ENCODE results near the gene CAPN8. TPM values are rescaled to one million over a fixed set of nuclear protein-coding genes. Genes with fewer than 3 reads are reported as not detected.
"Not testable (repeated sequence)": the region's sequence is repeated elsewhere in the genome, so short reads cannot be mapped to it uniquely, and the experiment has no call there.

The CAPN8 gene
- total RNA-seq, 1 donor from 2014 or later, result not detected

GRCh38 chr1:223533708-223534107 lies 131.8 kb downstream of the CAPN8 start:
- intact Hi-C loops (cut with micrococcal nuclease), result loop anchor here (5.0 kb wide), 1 partner anchor 391 kb away; the partner anchor contains the start of gene TLR5

DNA sequence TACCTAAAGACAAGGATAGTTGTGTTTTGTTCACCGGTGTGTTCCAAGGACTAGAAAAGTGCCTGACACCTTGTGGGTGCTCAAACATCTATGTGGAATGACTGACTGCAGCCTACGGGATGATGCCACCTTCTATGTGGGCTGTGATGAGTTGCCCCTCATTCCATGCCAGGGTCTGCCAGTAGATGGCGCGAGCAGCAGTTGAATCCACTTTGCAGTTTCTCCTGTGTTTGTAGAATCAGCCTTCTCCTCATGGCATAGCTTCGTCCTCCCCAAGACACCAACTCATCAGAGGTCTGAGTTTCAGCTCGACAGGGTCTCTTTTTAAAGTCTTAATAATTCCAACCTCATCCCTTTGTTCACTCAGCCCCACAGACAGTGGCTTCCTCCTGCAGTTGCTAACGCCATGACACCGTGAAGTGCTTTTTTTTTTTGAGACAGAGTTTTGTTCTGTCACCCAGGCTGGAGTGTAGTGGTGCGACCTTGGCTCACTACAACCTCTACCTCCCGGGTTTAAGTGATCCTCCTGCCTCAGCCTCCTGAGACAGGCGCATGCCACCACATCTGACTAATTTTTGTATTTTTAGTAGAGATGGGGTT lies 133.7 kb downstream of the CAPN8 start:
- intact Hi-C loops (cut with micrococcal nuclease), result loop anchor here (1.0 to 5.0 kb wide), 2 partner anchors 152 to 390 kb away; partner anchors contain the start of gene TLR5

DNA sequence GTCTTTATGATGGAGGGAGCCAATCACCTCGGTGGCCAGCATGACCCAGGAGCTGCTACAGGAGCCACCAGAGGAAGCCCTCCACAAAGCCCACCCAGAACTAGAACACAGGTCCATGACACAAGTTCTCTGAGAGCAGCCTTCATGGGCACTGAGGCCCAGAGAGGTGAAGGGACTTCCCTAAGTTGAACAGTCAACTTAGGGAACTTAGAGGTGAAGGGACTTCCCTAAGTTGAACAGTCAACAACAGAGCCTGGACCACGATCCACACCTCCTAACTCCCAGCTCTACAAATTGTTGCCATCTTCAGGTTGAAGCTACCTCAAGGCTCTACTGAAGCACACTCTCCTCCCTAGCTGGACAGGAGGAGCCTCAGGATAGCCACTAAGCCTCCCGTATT lies 139.5 kb downstream of the CAPN8 start:
- intact Hi-C loops (cut with micrococcal nuclease), result loop anchor here (1.0 kb wide), 1 partner anchor 11 kb away; no protein-coding TSS in a partner anchor

- intact Hi-C loops (cut with micrococcal nuclease), result no loop called here
Measured at GRCh38 chr1:223525546-223525945, 140.0 kb downstream of the CAPN8 start.

DNA sequence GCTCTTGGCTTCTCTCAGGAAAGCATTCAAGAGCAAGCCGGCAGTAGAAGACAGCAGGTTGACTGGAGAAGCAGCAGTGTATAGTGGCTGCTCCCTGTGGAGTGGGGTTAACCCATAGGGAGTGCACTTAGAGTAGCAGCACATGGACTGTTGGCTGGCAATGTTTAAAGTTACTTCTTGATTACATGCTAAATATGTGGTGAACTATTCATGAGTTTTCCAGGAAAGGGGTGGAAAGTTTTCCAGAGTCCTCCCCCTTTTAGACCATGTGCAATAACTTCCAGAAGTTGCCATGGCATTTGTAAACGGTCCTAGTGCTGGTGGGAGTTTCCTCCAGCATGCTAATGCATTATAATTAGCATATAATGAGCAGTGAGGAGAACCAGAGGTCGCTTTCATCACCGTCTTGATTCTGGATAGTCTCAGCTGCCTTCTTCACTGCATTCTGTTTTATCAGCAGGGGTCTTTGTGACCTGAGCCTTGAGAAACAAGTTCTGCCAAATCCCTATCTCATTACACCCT lies 140.5 kb downstream of the CAPN8 start:
- intact Hi-C loops (cut with micrococcal nuclease), result no loop called here

DNA sequence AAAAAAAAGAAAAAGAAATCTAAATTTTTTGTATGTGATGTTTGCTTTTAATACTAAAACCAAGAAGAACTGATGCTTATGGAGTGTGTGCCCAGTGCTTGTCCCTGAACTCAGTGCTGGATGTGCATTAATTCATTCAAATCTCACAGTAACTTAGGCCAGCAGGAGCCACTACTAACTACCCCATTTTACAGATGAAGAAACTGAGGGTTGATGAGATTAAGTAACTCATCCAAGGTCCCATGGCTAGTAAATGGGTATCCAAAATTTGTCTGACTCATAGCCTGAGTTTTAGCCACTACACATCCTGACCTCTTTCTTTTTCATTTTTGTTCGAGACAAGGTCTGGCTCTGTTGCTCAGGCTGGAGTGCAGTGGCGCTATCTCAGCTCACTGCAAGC lies 144.4 kb downstream of the CAPN8 start:
- intact Hi-C loops (cut with micrococcal nuclease), result no loop called here

GRCh38 chr1:223520200-223520599 lies 145.3 kb downstream of the CAPN8 start:
- intact Hi-C loops (cut with micrococcal nuclease), result no loop called here

- intact Hi-C loops (cut with micrococcal nuclease), result no loop called here
Measured at GRCh38 chr1:223519116-223519515, 146.4 kb downstream of the CAPN8 start.

GRCh38 chr1:223518553-223518952 lies 146.9 kb downstream of the CAPN8 start:
- intact Hi-C loops (cut with micrococcal nuclease), result not testable (repeated sequence)

GRCh38 chr1:223515926-223516325 lies 149.6 kb downstream of the CAPN8 start:
- intact Hi-C loops (cut with micrococcal nuclease), result loop anchor here (1.0 kb wide), 1 partner anchor 10 kb away; no protein-coding TSS in a partner anchor

- intact Hi-C loops (cut with micrococcal nuclease), result loop anchor here (1.0 kb wide), 1 partner anchor 11 kb away; no protein-coding TSS in a partner anchor
Measured at GRCh38 chr1:223515421-223515820, 150.1 kb downstream of the CAPN8 start.

DNA sequence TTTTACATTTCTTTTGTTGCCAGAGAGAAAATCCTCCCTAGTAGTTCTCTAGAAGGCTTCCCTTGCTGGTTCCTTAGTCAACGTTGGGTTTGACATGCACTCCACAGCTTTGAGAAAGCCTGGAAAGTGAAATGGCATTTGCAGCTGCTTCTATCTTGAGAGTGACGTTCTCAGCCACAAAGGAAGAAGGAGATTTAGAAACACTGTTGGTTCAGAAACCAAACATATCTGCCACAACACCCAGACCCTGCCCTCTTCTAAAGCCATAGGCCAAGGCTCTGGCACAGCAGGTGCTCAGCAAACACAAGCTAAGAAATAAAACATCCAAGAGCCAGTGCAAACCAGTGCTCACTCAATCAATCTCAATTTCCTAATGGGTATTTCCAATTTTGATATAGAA lies 150.9 kb downstream of the CAPN8 start:
- intact Hi-C loops (cut with micrococcal nuclease), result loop anchor here (1.0 kb wide), 1 partner anchor 12 kb away; no protein-coding TSS in a partner anchor

DNA sequence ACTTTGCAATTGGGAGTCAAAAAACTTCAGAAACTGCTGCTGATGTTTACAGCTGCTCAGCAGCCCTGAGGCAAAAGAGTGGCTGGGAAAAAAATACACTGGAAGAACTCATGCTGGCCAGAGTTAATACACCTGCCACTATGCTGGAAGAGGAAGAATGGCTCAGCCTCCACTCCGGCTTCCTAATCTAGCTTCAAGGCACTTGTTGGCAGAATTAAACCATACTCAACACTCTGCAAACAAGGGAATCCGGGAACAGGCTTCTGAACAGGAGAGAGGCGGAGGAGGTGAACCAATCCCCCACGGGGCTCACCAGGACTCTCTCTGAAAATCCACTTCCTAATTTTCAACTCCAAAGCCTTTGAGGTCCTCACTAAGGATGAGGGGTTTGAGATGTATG lies 152.2 kb downstream of the CAPN8 start:
- intact Hi-C loops (cut with micrococcal nuclease), result no loop called here

DNA sequence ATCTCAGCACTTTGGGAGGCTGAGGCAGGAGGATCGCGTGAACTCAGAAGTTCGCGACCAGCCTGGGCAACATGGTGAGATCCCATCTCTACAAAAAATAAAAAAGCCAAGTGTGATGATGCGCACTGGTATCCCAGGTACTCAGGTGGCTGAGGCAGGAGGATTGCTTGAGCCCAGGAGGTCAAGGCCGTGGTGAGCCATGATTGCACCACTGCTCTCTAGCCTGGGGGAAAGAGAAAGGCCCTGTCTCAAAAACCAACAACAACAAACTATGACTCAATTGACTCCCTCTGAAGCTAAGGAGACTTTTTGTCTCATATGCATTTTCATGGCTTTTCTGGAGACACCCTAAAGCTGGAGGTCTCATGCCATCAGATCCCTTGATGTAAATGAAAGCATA lies 153.4 kb downstream of the CAPN8 start:
- intact Hi-C loops (cut with micrococcal nuclease), result no loop called here

GRCh38 chr1:223508796-223509195 lies 156.7 kb downstream of the CAPN8 start:
- intact Hi-C loops (cut with micrococcal nuclease), result no loop called here

GRCh38 chr1:223504741-223505140 lies 160.8 kb downstream of the CAPN8 start:
- intact Hi-C loops (cut with micrococcal nuclease), result no loop called here

DNA sequence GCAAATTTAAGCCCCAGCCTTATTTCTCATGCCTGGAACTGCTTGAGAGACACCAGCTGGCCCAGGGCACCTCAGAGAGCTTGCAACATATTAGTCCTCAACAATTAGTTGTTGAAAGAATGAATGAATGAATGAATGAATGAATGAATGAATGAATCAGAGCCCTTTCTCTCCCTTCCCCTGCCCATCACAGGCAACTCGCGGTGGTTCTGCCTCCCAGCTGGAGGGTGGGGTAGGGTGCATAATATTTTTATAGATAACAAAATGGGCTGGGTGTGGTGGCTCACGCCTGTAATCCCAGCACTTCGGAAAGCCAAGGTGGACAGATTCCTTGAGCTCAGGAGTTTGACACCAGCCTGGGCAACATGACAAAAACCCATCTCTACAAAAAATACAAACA lies 162.2 kb downstream of the CAPN8 start:
- intact Hi-C loops (cut with micrococcal nuclease), result no loop called here

DNA sequence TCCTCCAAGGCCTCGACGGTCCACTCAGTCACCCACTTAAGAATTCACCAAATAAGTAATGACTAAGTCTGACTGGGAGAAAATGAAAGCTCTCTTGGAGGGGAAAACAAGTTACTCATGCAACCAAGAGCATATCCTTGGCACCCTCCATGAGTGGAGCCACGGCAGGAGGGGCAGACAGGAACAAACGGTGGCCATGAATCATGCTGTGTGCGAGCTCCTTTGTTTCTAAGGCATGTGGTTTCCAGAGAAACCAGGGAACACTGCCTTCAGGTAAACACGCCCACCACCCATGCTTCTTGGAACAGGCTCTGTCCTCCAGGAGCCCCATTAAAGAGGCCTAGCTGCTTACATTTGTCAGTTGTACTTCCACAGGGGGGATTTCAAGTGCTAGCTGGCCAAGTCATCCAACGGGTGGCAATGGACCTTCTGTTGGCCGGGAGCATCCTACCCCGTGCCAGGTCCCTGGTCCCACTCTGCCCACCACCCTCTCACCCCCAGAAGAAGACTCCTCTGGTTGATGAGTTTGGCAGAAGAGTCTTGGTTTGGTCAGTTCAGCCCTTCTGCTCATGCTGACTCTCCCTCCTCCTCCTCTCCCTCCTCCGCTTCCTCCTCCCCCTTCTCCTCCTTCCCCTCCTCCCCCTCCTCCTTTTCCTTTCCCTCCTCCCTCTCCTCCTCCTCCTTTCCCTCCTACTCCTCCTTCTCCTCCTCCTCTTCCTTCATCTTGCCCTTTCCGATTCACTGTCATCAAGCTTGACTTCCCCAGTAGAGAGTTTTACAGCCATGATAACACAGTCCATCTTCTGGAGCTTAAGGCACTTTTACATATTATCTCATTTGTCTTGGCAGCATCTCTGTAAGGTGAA lies 164.7 kb downstream of the CAPN8 start:
- intact Hi-C loops (cut with micrococcal nuclease), result no loop called here

- intact Hi-C loops (cut with micrococcal nuclease), result no loop called here
Measured at GRCh38 chr1:223496883-223497282, 168.6 kb downstream of the CAPN8 start.

GRCh38 chr1:223494926-223495645 lies 170.4 kb downstream of the CAPN8 start:
- intact Hi-C loops (cut with micrococcal nuclease), result no loop called here

DNA sequence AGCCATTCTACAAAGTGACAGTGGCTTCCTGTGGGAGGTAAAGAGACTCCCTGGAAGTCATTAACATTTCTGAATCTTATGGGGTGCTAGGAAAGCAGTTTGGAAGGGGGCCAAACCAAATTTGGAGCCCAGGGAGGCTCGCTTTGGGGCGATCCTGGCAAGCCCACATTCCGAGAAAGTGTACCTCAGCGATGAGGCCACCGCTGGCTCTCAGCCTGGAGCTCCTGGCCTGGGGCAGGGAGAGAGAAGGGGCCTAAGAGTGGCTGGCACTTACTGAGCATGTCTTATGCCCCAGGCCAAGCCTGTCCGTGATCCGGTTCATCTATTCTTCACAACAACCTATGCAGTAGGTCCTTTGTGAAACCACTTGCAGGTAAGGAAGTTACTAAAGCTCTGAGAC lies 173.5 kb downstream of the CAPN8 start:
- intact Hi-C loops (cut with micrococcal nuclease), result no loop called here

Data from T-helper 1 cell treated with Interleukin-12 subunit alpha and Interleukin-12 subunit beta and Interleukin-4 antibody, amounts not matched to agents 30 ng/mL and 1 ng/mL, for 36 hours (primary cell).